Spleen (tissue), 11 donors: ENCODE data around the gene RPS14. TPM values are rescaled to one million over a fixed set of nuclear protein-coding genes. Genes with fewer than 3 reads are reported as not detected.

Experiments
- DNase-seq: peaks from one replicate; pipeline ENCODE4 v3.0.0-alpha.2; 2020
- H3K27ac ChIP-seq, 8 donors: fragments of 200-600 bp; sonication (generic) in 7 of 8; 1 replicate in 4 of 8; 2 replicates in 4 of 8; pipeline versions ENCODE4 v1.5.0 to v1.8.0; 2016 to 2021; ENCODE audit warnings: inconsistent platforms in 4 of 8, mild to moderate bottlenecking in 4 of 8, moderate library complexity in 1 of 8
- H3K27me3 ChIP-seq, 7 donors: fragments of 200-600 bp; sonication (generic) in 6 of 7; replicated peaks in 1 of 7; 1 replicate in 4 of 7; 2 replicates in 3 of 7; pipeline versions ENCODE4 v1.5.0 to v1.8.0; 2016 to 2021; ENCODE audit warnings: inconsistent platforms in 3 of 7, mild to moderate bottlenecking in 1 of 7
- H3K36me3 ChIP-seq, 6 donors: fragments of 200-600 bp; sonication (generic) in 5 of 6; 1 replicate in 4 of 6; 2 replicates in 2 of 6; pipeline versions ENCODE4 v1.5.0 to v1.8.0; 2016 to 2021; ENCODE audit warnings: inconsistent platforms in 2 of 6
- H3K4me1 ChIP-seq, 6 donors: fragments of 200-600 bp; sonication (generic) in 5 of 6; 1 replicate in 3 of 6; 2 replicates in 3 of 6; pipeline versions ENCODE4 v1.5.0 to v1.8.0; 2016 to 2021; ENCODE audit warnings: inconsistent platforms in 3 of 6
- H3K4me3 ChIP-seq, 8 donors: fragments of 200-600 bp; sonication (generic) in 7 of 8; 1 replicate in 4 of 8; 2 replicates in 4 of 8; pipeline versions ENCODE4 v1.5.0 to v1.8.0; 2016 to 2021; ENCODE audit warnings: inconsistent platforms in 4 of 8, mild to moderate bottlenecking in 4 of 8, moderate library complexity in 2 of 8
- H3K9me3 ChIP-seq, 8 donors: fragments of 200-600 bp; sonication (generic) in 7 of 8; 1 replicate in 4 of 8; 2 replicates in 4 of 8; pipeline versions ENCODE4 v1.5.0 to v1.8.0; 2016 to 2021; ENCODE audit warnings: inconsistent platforms in 4 of 8
- CTCF ChIP-seq, 11 experiments: fragments of 200-600 bp in 7 of 11; fragments of 450-650 bp in 4 of 11; sonication (generic) in 4 of 11; IDR thresholded peaks in 8 of 11; conservative IDR thresholded peaks in 3 of 11; 1 replicate in 7 of 11; 2 replicates in 4 of 11; pipeline versions ENCODE4 v1.4.0 to v1.8.0; 2016 to 2021; ENCODE audit warnings: antibody characterized with exemption in 11 of 11, inconsistent platforms in 4 of 11, mild to moderate bottlenecking in 1 of 11
- POLR2A ChIP-seq, 3 donors: fragments of 450-650 bp; IDR thresholded peaks; one replicate each; pipeline ENCODE4 v1.5.1; 2017; ENCODE audit warnings: antibody characterized with exemption in 3 of 3, mild to moderate bottlenecking in 1 of 3
- POLR2AphosphoS5 ChIP-seq, 3 donors: sonication (generic); formaldehyde crosslinking; IDR thresholded peaks; one replicate each; pipeline ENCODE4 v1.5.1; 2017; ENCODE audit warnings: antibody characterized with exemption in 3 of 3
- WGBS, 5 donors: extraction: QIAGEN DNeasy Blood & Tissue Kit in 3 of 5; methylation state at CpG; one replicate each; pipeline versions ENCODE4 v1.1.5 to v1.1.7; 2013 to 2018; 5-methylcytosine and 5-hydroxymethylcytosine counted together
- intact Hi-C: fragments of 100-400 bp; cut with DNase I; formaldehyde crosslinking; loops from one replicate; pipeline ENCODE4 v1.15.0; 2023; ENCODE audit warnings: low total_unique reads
- polyA plus RNA-seq, 3 donors: library from polyadenylated mRNA; stranded (reverse); fragments of 200-250 nt; gene quantifications; one replicate each; pipeline ENCODE4 v1.2.1, GENCODE V29; 2013
- total RNA-seq, 7 donors: library from RNA; depleted of rRNA in 3 of 7; stranded (reverse); fragments of >200 nt in 3 of 7; fragmentation: NEBNext Ultra II Directional in 4 of 7; extraction: Animal tissue kit (Norgen Biotek cat#: 25700) in 4 of 7; gene quantifications; one replicate each; pipeline versions ENCODE4 v1.1.0 to v1.2.1, GENCODE V29; 2016 to 2021
- donor health status: healthy with polysubstance abuse.
- donor health status: DM: no; HTN: no; CAD: no; lungs with moderate emphysema.
- donor health status: DM: no; HTN: no; CAD: no.
- donor health status: Bipolar disorder and iron deficiency.
- donor health status: healthy.
- donor health status: DM: no; HTN: no; CAD: no.
- donor health status: DM: yes; HTN: yes; CAD: no.

The RPS14 gene
- total and polyA plus RNA-seq, 10 donors, result 1,801 to 8,400 (median 2,426) TPM

DNA sequence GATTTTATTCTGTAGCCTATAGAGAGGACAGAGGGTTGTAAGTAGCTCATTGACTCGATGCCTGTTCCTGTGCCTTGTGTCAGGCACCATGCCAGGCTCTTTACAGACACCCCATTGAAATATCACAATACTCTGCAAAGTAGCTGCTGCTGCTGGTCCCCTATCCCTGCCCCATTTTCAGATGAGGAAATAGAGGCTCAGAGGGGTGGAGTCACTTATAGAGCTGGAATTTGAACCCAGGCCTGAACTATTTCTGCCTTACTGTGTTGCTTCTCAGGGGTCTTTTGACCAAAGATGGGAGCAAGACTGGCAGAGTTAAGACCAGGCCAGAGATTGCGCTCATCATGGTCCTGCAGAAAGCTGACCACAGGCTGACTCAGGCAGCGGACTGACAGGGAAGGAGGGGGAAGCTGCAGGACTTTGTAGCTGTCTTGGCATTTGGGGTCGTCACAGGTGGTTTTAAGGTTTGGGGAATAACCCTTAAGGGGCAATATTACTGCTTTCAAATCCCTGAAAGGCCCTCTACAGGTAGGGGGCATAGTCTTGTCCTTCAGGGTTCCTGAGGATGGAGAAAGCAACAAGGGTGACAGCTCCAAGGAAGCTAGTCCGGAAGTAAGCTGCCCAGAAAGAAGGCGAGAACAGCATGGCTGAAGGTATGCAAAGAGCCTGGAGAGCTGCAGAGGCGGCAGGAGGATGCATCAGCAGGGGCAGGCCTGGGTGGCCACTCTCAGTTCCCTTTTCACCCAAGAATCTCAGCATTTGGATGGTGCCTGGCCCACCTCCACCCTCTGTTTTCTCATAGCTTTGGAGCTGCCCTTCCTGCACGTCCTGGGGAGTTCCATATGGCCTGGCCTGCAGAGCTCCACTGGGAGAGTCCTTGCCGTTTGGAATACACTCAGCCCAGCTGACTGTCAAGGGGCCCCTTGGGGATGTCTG is 40.1 kb upstream of the RPS14 start:
- Histone ChIP-seq H3K4me3 (peak overlapping the region in 5 of 8 donors; percentile 7 to 86 (median 65)), H3K4me1 (peaks cover 47 to 91% (median 75%) of the 10 kb centered on the region in 6 donors), H3K9me3 (no peaks in the 10 kb centered on the region), H3K27me3 (peaks cover 0 to 9% (median 0%) of the 10 kb centered on the region in 7 donors), H3K36me3 (peaks cover 0 to 47% (median 0%) of the 10 kb centered on the region in 6 donors), H3K27ac (peak overlapping the region; percentile 70 to 99 (median 97))
- WGBS, 5 donors, result 27 to 52% (median 39%) methylated on average over 9 of the region's 9 CpGs
- TF ChIP-seq POLR2A (IDR thresholded peaks at IDR 0.05) (no peak), POLR2AphosphoS5 (IDR thresholded peaks at IDR 0.05) (peak; percentile 14 to 68 (median 15))
- peak; percentile 89 for DNase-seq
- intact Hi-C loops, result no loop called here

GRCh38 chr5:150488519-150489359 is 39.2 kb upstream of the RPS14 start:
- Histone ChIP-seq H3K36me3 (peaks cover 0 to 39% (median 0%) of the 10 kb centered on the region in 6 donors), H3K4me1 (peaks cover 47 to 88% (median 72%) of the 10 kb centered on the region in 6 donors), H3K4me3 (peak overlapping the region in 6 of 8 donors; percentile 65 to 91 (median 75)), H3K27ac (peak overlapping the region; percentile 70 to 99 (median 97)), H3K9me3 (no peaks in the 10 kb centered on the region), H3K27me3 (peaks cover 0 to 9% (median 0%) of the 10 kb centered on the region in 7 donors)
- intact Hi-C loops, result no loop called here
- no peak for TF ChIP-seq POLR2A (IDR thresholded peaks at IDR 0.05)
- peak; percentile 32 to 76 (median 66) for TF ChIP-seq POLR2AphosphoS5 (IDR thresholded peaks at IDR 0.05)
- peak in 2 of 11 experiments; percentile 4 to 12 for TF ChIP-seq CTCF (IDR thresholded peaks at IDR 0.05 in 8 of 11, conservative IDR thresholded peaks at IDR 0.05 in 3 of 11)
- DNase-seq, result no peak
- 20 to 49% (median 28%) methylated on average over 11 of the region's 11 CpGs for WGBS, 5 donors

- intact Hi-C loops, result no loop called here
- WGBS, 5 donors, result 37 to 48% (median 46%) methylated on average over 10 of the region's 10 CpGs
These were observed 37.9 kb upstream of the RPS14 start for GRCh38 chr5:150487199-150488061.

More at GRCh38 chr5:150487199-150488061, 37.9 kb upstream of the RPS14 start:
- Histone ChIP-seq H3K4me3 (peak overlapping the region; percentile 65 to 91 (median 75)), H3K27me3 (peaks cover 0 to 9% (median 0%) of the 10 kb centered on the region in 7 donors), H3K36me3 (peaks cover 0 to 25% (median 0%) of the 10 kb centered on the region in 6 donors), H3K4me1 (peaks cover 46 to 75% (median 63%) of the 10 kb centered on the region in 6 donors), H3K27ac (peak overlapping the region; percentile 70 to 99 (median 97)), H3K9me3 (no peaks in the 10 kb centered on the region)
- TF ChIP-seq CTCF (IDR thresholded peaks at IDR 0.05 in 8 of 11, conservative IDR thresholded peaks at IDR 0.05 in 3 of 11) (no peak), POLR2AphosphoS5 (IDR thresholded peaks at IDR 0.05) (peak in 1 of 3 donors; percentile 61), POLR2A (IDR thresholded peaks at IDR 0.05) (peak in 1 of 3 donors; percentile 9)
- peak; percentile 81 for DNase-seq
